ENCODE data around the gene COA5. TPM values are rescaled to one million over a fixed set of nuclear protein-coding genes. Genes with fewer than 3 reads are reported as not detected.
"Not testable (repeated sequence)": the region's sequence is repeated elsewhere in the genome, so short reads cannot be mapped to it uniquely, and the experiment has no call there.

The COA5 gene
- total RNA-seq, 1 experiment from 2014 or later, result 23.8 TPM

DNA sequence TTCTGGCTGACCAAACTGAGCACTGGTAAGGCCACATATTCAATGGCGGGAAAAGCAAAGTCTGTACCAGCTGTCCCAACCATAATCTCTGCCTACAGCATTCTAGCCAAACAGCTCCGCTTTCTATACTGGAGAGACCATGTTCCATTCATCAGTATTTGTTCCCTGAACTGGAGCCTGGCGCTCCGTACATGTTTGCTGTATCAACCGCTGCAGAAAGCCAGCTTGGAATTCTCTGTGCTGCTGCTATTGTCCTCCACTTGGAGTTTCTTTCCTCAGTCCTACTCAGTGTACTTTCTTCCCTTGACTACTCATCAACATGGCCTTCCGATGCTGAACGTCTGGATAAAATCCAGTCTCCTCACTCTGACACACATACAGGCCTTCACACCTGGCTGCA lies 1.9 kb downstream of the COA5 start:
- DNase-seq (ENCODE audit: low spot score), result no peak

- DNase-seq (ENCODE audit: low spot score), result no peak
Observed at GRCh38 chr2:98605076-98605475, 3.2 kb downstream of the COA5 start.

DNA sequence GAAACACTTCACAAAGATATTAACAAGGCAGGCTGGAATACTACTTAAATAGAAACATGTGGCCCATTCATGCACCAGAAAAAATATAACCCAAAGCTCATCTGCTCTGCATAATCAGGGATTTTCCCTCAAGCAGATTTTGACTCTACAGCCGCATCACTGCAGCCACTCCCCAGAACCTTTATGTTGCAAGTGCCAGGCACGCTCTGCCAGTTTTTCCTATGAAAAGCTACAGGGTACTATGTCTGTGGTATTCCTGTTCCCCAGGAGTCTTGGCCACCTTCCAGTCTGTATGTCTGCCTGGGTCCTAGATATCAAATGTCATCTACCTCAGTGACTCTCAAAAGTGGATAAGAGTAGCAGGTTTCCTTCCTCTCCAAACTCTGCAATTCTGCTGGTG lies 3.8 kb downstream of the COA5 start:
- DNase-seq (ENCODE audit: low spot score), result no peak

DNA sequence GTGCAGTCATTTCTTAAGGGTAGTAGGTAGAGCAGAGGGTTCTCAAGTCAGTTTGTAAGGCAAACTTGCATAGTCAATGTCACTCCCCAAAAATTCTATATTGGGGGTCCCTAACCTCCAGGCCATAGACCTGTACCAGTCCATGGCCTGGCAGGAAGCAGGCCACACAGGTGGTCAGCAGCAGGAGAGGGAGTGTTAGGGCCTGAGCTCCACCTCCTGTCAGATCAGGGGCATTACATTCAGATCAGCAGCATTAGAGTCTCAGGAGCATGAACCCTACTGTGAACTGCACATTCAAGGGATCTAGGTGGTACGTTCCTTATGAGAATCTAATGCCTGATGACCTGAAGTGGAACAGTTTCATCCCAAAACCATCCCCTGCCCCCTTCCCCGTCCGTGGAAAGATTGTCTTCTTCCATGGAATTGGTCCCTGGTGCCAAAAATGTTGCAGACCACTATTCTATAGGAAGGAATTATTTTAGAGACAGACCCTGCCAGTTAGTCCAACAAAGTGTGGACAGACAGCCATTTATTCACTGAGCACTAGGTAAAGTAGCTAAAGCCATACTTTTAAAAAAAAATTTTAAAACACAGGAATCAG lies 6.7 kb downstream of the COA5 start:
- DNase-seq (ENCODE audit: low spot score), result peak; percentile 56

DNA sequence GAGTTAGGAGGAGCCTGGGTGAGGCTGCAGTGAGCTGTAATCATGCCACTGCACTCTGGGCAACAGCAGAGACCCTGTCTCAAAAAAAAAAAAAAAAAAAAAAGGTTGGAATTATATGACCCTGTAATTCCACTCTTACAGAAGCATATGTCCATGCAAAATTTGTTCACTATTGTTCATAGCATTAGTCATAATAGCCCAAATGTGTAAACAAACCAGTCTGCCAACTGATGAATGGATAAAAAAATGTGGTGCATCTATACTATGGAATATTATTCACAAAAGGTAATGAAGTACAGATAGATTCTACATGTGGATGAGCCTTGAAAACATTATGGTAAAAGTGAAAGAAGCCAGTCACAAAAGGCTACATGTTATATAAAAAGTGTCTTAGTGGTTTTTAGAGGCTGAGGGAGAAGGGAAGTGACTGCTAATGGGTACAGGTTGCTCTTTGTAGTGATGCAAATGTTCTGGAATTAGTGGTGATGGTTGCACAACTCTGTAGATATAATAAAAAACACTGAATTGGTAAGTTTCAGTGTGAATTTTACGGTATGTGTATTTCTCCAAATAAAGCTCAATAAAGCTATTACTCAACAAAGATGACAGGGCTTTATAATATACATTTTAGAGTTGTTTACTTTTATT lies 9.4 kb downstream of the COA5 start:
- DNase-seq (ENCODE audit: low spot score), result no peak

- not testable (repeated sequence) for DNase-seq (ENCODE audit: low spot score)
Observed at GRCh38 chr2:98594665-98595064, 13.6 kb downstream of the COA5 start.

DNA sequence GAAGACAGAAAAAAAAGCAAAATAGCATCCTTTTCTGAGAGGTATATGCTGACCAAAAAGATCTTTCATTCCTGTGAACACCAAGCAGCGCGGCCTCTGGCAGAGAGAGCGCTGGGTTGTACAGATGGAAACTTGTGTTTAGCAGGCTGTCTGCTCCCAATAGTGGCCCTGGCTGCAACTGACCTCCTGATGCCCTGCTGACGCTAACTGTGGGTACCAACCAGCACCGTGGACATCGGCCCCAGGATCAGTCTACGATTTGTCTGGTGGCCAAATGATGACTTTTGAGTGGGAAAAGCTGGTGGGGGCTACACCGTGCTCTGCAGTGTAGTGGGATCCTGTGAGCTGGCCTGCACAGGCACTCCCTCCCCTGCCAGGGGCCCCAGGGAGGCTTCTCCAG lies 15.7 kb downstream of the COA5 start:
- DNase-seq (ENCODE audit: low spot score), result no peak

DNA sequence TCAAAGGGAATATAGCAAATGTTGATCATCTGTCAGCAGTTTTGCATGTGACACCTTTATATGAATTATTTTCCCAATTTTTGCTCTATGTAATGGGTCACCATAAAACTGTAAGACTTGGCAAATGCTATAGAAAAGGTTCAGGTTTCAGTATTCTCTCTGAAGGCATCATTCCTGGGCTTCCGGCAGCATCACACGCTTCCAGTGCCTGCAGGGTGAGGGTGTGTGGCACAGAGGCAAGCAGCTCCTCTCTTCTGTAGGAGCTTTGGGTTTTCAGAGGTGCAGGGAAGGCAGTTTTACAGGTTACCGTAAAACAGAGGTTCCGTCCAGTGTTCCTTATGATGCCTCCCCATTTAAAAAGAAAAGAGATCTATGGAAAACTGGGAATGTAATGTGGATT lies 18.8 kb downstream of the COA5 start:
- DNase-seq (ENCODE audit: low spot score), result no peak

GRCh38 chr2:98588880-98589431 lies 19.4 kb downstream of the COA5 start:
- no peak for DNase-seq (ENCODE audit: low spot score)

GRCh38 chr2:98586551-98587140 lies 21.7 kb downstream of the COA5 start:
- DNase-seq (ENCODE audit: low spot score), result no peak

- no peak for DNase-seq (ENCODE audit: low spot score)
Observed at GRCh38 chr2:98585386-98585785, 22.9 kb downstream of the COA5 start.

GRCh38 chr2:98583816-98584618 lies 24.3 kb downstream of the COA5 start:
- no peak for DNase-seq (ENCODE audit: low spot score)

GRCh38 chr2:98583276-98583675 lies 25.0 kb downstream of the COA5 start:
- DNase-seq (ENCODE audit: low spot score), result no peak

- no peak for DNase-seq (ENCODE audit: low spot score)
Observed at GRCh38 chr2:98582523-98582922, 25.8 kb downstream of the COA5 start.

GRCh38 chr2:98580656-98581284 lies 27.5 kb downstream of the COA5 start:
- no peak for DNase-seq (ENCODE audit: low spot score)

- no peak for DNase-seq (ENCODE audit: low spot score)
Observed at GRCh38 chr2:98579926-98580325, 28.4 kb downstream of the COA5 start.

- DNase-seq (ENCODE audit: low spot score), result no peak
Observed at GRCh38 chr2:98578231-98578630, 30.1 kb downstream of the COA5 start.

- peak; percentile 30 for DNase-seq (ENCODE audit: low spot score)
Observed at GRCh38 chr2:98577313-98577712, 31.0 kb downstream of the COA5 start.

DNA sequence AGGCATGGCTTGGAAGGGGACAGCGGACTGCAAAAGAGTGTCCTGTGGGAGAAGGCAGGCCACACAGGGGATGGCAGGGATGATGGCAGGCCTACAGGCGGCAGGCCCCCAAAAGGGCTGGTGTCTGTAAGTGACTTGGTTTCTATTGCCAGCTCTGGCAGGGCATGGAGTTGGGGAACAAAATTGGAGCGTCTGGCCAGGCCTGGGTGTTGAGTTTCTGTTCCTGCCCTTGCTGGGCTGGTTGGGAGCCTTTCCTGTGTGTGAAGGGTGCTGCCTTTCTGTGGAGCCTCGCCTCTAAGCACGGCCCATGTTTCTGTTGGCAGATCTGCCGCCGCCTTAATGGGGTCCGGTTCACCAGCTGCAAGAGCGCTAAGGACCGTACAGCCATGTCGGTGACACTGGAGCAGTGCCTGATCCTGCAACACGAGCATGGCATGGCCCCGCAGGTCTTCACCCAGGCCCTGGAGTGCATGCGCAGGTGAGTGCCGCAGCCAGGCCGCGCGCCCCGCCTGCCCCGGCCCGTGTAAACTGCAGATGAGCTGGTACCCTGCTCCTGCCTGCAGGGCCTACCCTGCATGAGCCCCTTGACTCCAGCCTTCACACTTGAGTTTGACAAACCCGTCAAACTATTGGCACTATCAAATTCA lies 31.5 kb downstream of the COA5 start:
- DNase-seq (ENCODE audit: low spot score), result no peak

GRCh38 chr2:98573426-98573825 lies 34.9 kb downstream of the COA5 start:
- no peak for DNase-seq (ENCODE audit: low spot score)

DNA sequence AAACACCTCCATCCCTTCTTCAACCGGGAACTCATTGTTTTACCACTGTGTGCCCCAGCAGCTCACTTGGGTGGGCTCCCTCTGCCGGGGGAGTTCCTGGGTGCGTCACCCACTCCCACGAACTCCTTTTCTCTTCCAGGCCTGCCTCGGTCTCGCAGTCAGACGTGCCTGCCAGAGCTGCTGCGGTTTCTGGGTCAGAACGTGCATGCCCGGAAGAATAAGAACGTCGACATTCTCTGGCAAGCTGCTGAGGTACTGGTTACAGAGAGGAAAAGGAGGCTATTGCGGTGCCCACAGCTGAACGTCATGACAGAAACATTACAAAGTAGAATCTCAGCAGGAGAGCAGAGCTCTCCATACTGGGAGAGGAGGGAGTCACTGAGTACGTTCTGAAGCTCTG lies 35.6 kb downstream of the COA5 start:
- no peak for DNase-seq (ENCODE audit: low spot score)
